Lower lobe of right lung (tissue), 2 donors: ENCODE data around the gene SLC29A3. TPM values are rescaled to one million over a fixed set of nuclear protein-coding genes. Genes with fewer than 3 reads are reported as not detected.

Experiments
- ATAC-seq, 2 donors: fragments of 200-7000 bp; cut with Tn5 transposase; one replicate each; pipeline ENCODE4 v1.9.1; 2020 to 2022; ENCODE audit warnings: mild to moderate bottlenecking in 2 of 2, moderate library complexity in 2 of 2
- DNase-seq: peaks from one replicate; pipeline ENCODE4 v3.0.0-alpha.2; 2020
- H3K27ac ChIP-seq: fragments of 200-600 bp; one replicate; pipeline ENCODE4 v1.8.0; 2022
- H3K27me3 ChIP-seq: fragments of 200-600 bp; one replicate; pipeline ENCODE4 v1.8.0; 2022; ENCODE audit warnings: low read depth
- H3K36me3 ChIP-seq: fragments of 200-600 bp; one replicate; pipeline ENCODE4 v1.8.0; 2022; ENCODE audit warnings: mild to moderate bottlenecking
- H3K4me1 ChIP-seq: fragments of 200-600 bp; one replicate; pipeline ENCODE4 v1.8.0; 2022
- H3K4me3 ChIP-seq: fragments of 200-600 bp; one replicate; pipeline ENCODE4 v1.8.0; 2022; ENCODE audit warnings: mild to moderate bottlenecking
- H3K9me3 ChIP-seq: fragments of 200-600 bp; one replicate; pipeline ENCODE4 v1.8.0; 2022
- CTCF ChIP-seq: fragments of 200-600 bp; IDR thresholded peaks from one replicate; pipeline ENCODE4 v1.8.0; 2022; ENCODE audit warnings: antibody characterized with exemption, mild to moderate bottlenecking
- intact Hi-C: fragments of 100-400 bp; cut with DNase I; formaldehyde crosslinking; loops from one replicate; pipeline ENCODE4 v1.11.0; 2022
- total RNA-seq: library from RNA; stranded (reverse); fragmentation: NEBNext Ultra II Directional; extraction: Animal tissue kit (Norgen Biotek cat#: 25700); gene quantifications from one replicate; pipeline ENCODE4 v1.2.1, GENCODE V29; 2021
- donor health status: DM: no; HTN: yes; CAD: no; lungs with severe emphysema.

SLC29A3 gene
- total RNA-seq, 1 donor from 2014 or later, result 13.2 TPM

GRCh38 chr10:71285180-71285545 lies 33.9 kb upstream of the SLC29A3 start:
- Histone ChIP-seq H3K27me3 (no peaks in the 10 kb centered on the region), H3K9me3 (no peaks in the 10 kb centered on the region), H3K4me3 (no peak overlapping the region), H3K27ac (no peak overlapping the region), H3K4me1 (no peaks in the 10 kb centered on the region), H3K36me3 (peaks cover 46% of the 10 kb centered on the region)
- peak; percentile 64 to 72 for ATAC-seq
- no peak for DNase-seq
- TF ChIP-seq CTCF, result peak; percentile 76
- intact Hi-C loops, result no loop called here

- H3K27me3 ChIP-seq, result no peaks in the 10 kb centered on the region
- DNase-seq, result no peak
- no peaks in the 10 kb centered on the region for H3K9me3 ChIP-seq
- no peak overlapping the region for H3K27ac ChIP-seq
- intact Hi-C loops, result no loop called here
- TF ChIP-seq CTCF, result no peak
- no peaks in the 10 kb centered on the region for H3K4me1 ChIP-seq
- peaks cover 45% of the 10 kb centered on the region for H3K36me3 ChIP-seq
- ATAC-seq, result no peak
- H3K4me3 ChIP-seq, result no peak overlapping the region
Observed at GRCh38 chr10:71285986-71286385, 33.1 kb upstream of the SLC29A3 start.

GRCh38 chr10:71286521-71287294 lies 32.4 kb upstream of the SLC29A3 start:
- no peaks in the 10 kb centered on the region for H3K9me3 ChIP-seq
- no peaks in the 10 kb centered on the region for H3K27me3 ChIP-seq
- H3K4me1 ChIP-seq, result no peaks in the 10 kb centered on the region
- no peak for TF ChIP-seq CTCF
- peaks cover 45% of the 10 kb centered on the region for H3K36me3 ChIP-seq
- H3K4me3 ChIP-seq, result no peak overlapping the region
- peak; percentile 46 to 49 for ATAC-seq
- H3K27ac ChIP-seq, result no peak overlapping the region
- no peak for DNase-seq
- intact Hi-C loops, result no loop called here

GRCh38 chr10:71287456-71287855 lies 31.6 kb upstream of the SLC29A3 start:
- H3K4me3 ChIP-seq, result no peak overlapping the region
- no peaks in the 10 kb centered on the region for H3K27me3 ChIP-seq
- no peak overlapping the region for H3K27ac ChIP-seq
- intact Hi-C loops, result no loop called here
- H3K9me3 ChIP-seq, result no peaks in the 10 kb centered on the region
- TF ChIP-seq CTCF, result no peak
- no peaks in the 10 kb centered on the region for H3K4me1 ChIP-seq
- peaks cover 45% of the 10 kb centered on the region for H3K36me3 ChIP-seq
- ATAC-seq (no peak), DNase-seq (peak; percentile 44)

- peak; percentile 42 for DNase-seq
- intact Hi-C loops, result no loop called here
- no peak overlapping the region for H3K4me3 ChIP-seq
- ATAC-seq, result no peak
- no peak for TF ChIP-seq CTCF
- H3K36me3 ChIP-seq, result peaks cover 40% of the 10 kb centered on the region
- H3K4me1 ChIP-seq, result peaks cover 5% of the 10 kb centered on the region
- H3K27ac ChIP-seq, result no peak overlapping the region
- no peaks in the 10 kb centered on the region for H3K9me3 ChIP-seq
- no peaks in the 10 kb centered on the region for H3K27me3 ChIP-seq
Observed at GRCh38 chr10:71288461-71288860, 30.6 kb upstream of the SLC29A3 start.
